Measurements from ENCODE around the gene COBLL1. TPM values are rescaled to one million over a fixed set of nuclear protein-coding genes. Genes with fewer than 3 reads are reported as not detected.
A peak's percentile ranks its signal among the peaks of the same experiment; 100 is the strongest.

The COBLL1 gene
- 100 to 1,000 TPM in 3 of 5 donors, 10 to 100 TPM in 2; 28.4 to 129 (median 109) TPM for total RNA-seq
- 10 to 100 TPM; 11.8 to 35.6 (median 12.8) TPM for polyA plus RNA-seq
- long read RNA-seq, donor 1, full-length matches to known transcripts: 1 of 1 reads
- long read RNA-seq, donor 1, partial matches to known transcripts: 0 of 1 reads
- long read RNA-seq, donor 1, other reads (novel, unspliced or antisense): 0 of 1 reads
- long read RNA-seq, donor 2, full-length matches to known transcripts: 2 of 2 reads
- long read RNA-seq, donor 2, partial matches to known transcripts: 0 of 2 reads
- long read RNA-seq, donor 2, other reads (novel, unspliced or antisense): 0 of 2 reads
- long read RNA-seq, donor 3, full-length matches to known transcripts: 4 of 4 reads
- long read RNA-seq, donor 3, partial matches to known transcripts: 0 of 4 reads
- long read RNA-seq, donor 3, other reads (novel, unspliced or antisense): 0 of 4 reads
- long read RNA-seq, donor 4: 0 reads
- long read RNA-seq, donor 5, full-length matches to known transcripts: 3 of 3 reads
- long read RNA-seq, donor 5, partial matches to known transcripts: 0 of 3 reads
- long read RNA-seq, donor 5, other reads (novel, unspliced or antisense): 0 of 3 reads
- long read RNA-seq, donor 6: 0 reads
- long read RNA-seq, donor 7, full-length matches to known transcripts: 5 of 5 reads
- long read RNA-seq, donor 7, partial matches to known transcripts: 0 of 5 reads
- long read RNA-seq, donor 7, other reads (novel, unspliced or antisense): 0 of 5 reads
- long read RNA-seq, donor 8, full-length matches to known transcripts: 3 of 3 reads
- long read RNA-seq, donor 8, partial matches to known transcripts: 0 of 3 reads
- long read RNA-seq, donor 8, other reads (novel, unspliced or antisense): 0 of 3 reads
- long read RNA-seq, donor 9, full-length matches to known transcripts: 11 of 11 reads
- long read RNA-seq, donor 9, partial matches to known transcripts: 0 of 11 reads
- long read RNA-seq, donor 9, other reads (novel, unspliced or antisense): 0 of 11 reads
- long read RNA-seq, donor 10, full-length matches to known transcripts: 4 of 4 reads
- long read RNA-seq, donor 10, partial matches to known transcripts: 0 of 4 reads
- long read RNA-seq, donor 10, other reads (novel, unspliced or antisense): 0 of 4 reads

GRCh38 chr2:164841719-164842623 lies at the start of gene COBLL1:
Gene COBLL1, minus strand, starts transcription at chr2:164841823. Its CDS starts 627 bp downstream, at chr2:164841196.
- Histone ChIP-seq H3K36me3 (no peaks in the 10 kb centered on the region), H3K4me1 (peaks cover 8 to 55% (median 25%) of the 10 kb centered on the region in 4 donors), H3K27me3 (no peaks in the 10 kb centered on the region), H3K27ac (peak within 1 kb of the TSS; percentile 95 to 99 (median 97)), H3K9me3 (no peaks in the 10 kb centered on the region), H3K4me3 (peak within 1 kb of the TSS; percentile 69 to 81 (median 76))
- peak in 5 of 7 experiments; percentile 73 to 94 (median 87) for TF ChIP-seq CTCF (IDR thresholded peaks at IDR 0.05)
- no peak for TF ChIP-seq POLR2A (IDR thresholded peaks at IDR 0.05)
- TF ChIP-seq EP300 (IDR thresholded peaks at IDR 0.05): no peak
- peak; percentile 28 to 62 (median 55) for TF ChIP-seq POLR2AphosphoS5 (IDR thresholded peaks at IDR 0.05)
- 0 to 2% (median 1%) methylated on average over 28 to 57 of the region's 57 CpGs for WGBS, 5 donors
- intact Hi-C loops (cut with DNase I; ENCODE audit: low total_unique reads): no loop called here
- peak; percentile 88 to 95 for DNase-seq

- H3K27ac ChIP-seq: peak overlapping the region; percentile 8 to 59 (median 45)
- WGBS, 5 donors: 10 to 23% (median 14%) methylated on average over 4 of the region's 4 CpGs
- H3K27me3 ChIP-seq: no peaks in the 10 kb centered on the region
- no peaks in the 10 kb centered on the region for H3K36me3 ChIP-seq
- peak in 1 of 2 donors; percentile 62 for DNase-seq
- H3K4me1 ChIP-seq: peaks cover 0 to 22% (median 8%) of the 10 kb centered on the region in 4 donors
- no peak overlapping the region for H3K4me3 ChIP-seq
- no peak for TF ChIP-seq POLR2AphosphoS5 (IDR thresholded peaks at IDR 0.05)
- no peak for TF ChIP-seq CTCF (IDR thresholded peaks at IDR 0.05)
- no peak for TF ChIP-seq POLR2A (IDR thresholded peaks at IDR 0.05)
- TF ChIP-seq EP300 (IDR thresholded peaks at IDR 0.05): no peak
- H3K9me3 ChIP-seq: no peaks in the 10 kb centered on the region
- intact Hi-C loops (cut with DNase I; ENCODE audit: low total_unique reads): no loop called here
These were observed 48.9 kb upstream of the COBLL1 start for GRCh38 chr2:164890544-164890943.

- Histone ChIP-seq H3K27me3 (no peaks in the 10 kb centered on the region), H3K9me3 (no peaks in the 10 kb centered on the region), H3K4me3 (no peak overlapping the region), H3K27ac (peak overlapping the region in 2 of 5 donors; percentile 5 to 52), H3K36me3 (no peaks in the 10 kb centered on the region), H3K4me1 (peaks cover 0 to 22% (median 8%) of the 10 kb centered on the region in 4 donors)
- WGBS, 5 donors: 55 to 91% (median 71%) methylated on average over 3 of the region's 3 CpGs
- intact Hi-C loops (cut with DNase I; ENCODE audit: low total_unique reads): no loop called here
- no peak for DNase-seq
- TF ChIP-seq POLR2AphosphoS5 (IDR thresholded peaks at IDR 0.05): no peak
These were observed 47.0 kb upstream of the COBLL1 start for GRCh38 chr2:164888592-164888991.

DNA sequence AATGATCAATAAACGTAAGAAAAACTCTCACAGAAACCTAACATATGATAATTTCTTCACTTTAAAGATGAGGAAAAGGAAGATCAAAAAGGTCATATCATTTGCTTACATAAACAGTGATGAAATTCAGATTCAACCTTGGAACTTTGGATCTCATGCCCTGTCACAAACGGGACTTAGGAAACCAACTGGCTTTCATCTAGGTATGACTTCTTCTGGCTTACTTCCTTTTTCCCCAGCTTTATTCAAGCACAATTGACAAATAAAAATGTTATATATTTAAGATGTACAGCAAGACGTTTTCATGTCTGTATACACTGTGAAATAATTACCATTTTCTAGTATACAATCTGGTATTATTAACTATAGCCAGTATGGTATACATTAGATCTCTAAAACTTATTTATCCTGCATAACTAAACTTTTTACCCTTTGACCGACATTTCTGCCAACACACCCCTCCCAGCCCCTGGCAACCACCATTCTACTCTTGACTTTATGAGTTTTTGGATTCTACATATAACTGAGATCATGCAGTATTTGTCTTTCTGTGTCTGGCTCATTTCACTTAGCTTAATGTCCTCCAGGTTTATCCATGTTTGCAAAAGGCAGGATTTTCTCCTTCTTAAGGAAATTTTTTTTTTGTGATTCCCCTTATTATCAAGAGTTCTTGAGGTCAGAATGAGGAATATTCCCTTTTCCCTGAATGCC lies 46.0 kb upstream of the COBLL1 start:
- H3K9me3 ChIP-seq: no peaks in the 10 kb centered on the region
- TF ChIP-seq CTCF (IDR thresholded peaks at IDR 0.05) (no peak), POLR2A (IDR thresholded peaks at IDR 0.05) (no peak), EP300 (IDR thresholded peaks at IDR 0.05) (no peak), POLR2AphosphoS5 (IDR thresholded peaks at IDR 0.05) (no peak)
- H3K4me1 ChIP-seq: peaks cover 0 to 22% (median 8%) of the 10 kb centered on the region in 4 donors
- intact Hi-C loops (cut with DNase I; ENCODE audit: low total_unique reads): no loop called here
- no peak overlapping the region for H3K27ac ChIP-seq
- H3K36me3 ChIP-seq: no peaks in the 10 kb centered on the region
- 62 to 72% (median 69%) methylated on average over 4 of the region's 4 CpGs for WGBS, 5 donors
- H3K4me3 ChIP-seq: no peak overlapping the region
- no peaks in the 10 kb centered on the region for H3K27me3 ChIP-seq
- no peak for DNase-seq
